WERI-Rb-1 (cell line): ENCODE data around the gene LPAR3.

Experiments
- DNase-seq: peaks from one replicate; pipeline ENCODE4 v3.0.0-alpha.2; 2020
- H3K27ac ChIP-seq: fragments of 250-450 bp; sonication (Bioruptor Pico); 2 replicates; pipeline ENCODE4 v1.5.1; 2020; ENCODE audit warnings: mild to moderate bottlenecking, moderate library complexity
- H3K27me3 ChIP-seq: fragments of 250-450 bp; sonication (Bioruptor Pico); 2 replicates; pipeline ENCODE4 v1.5.1; 2021; ENCODE audit warnings: mild to moderate bottlenecking, low read depth, moderate library complexity; ENCODE audit not compliant: insufficient read depth, severe bottlenecking
- H3K36me3 ChIP-seq: fragments of 250-450 bp; sonication (Bioruptor Pico); 2 replicates; pipeline ENCODE4 v1.5.1; 2020; ENCODE audit warnings: mild to moderate bottlenecking, moderate library complexity
- H3K4me3 ChIP-seq: 2 replicates; pipeline ENCODE4 v1.5.1; 2011; ENCODE audit warnings: low read depth, mild to moderate bottlenecking, control low read depth, low read length
- H3K9me3 ChIP-seq: fragments of 250-450 bp; sonication (Bioruptor Pico); 2 replicates; pipeline ENCODE4 v1.5.1; 2021; ENCODE audit warnings: mild to moderate bottlenecking, moderate library complexity; ENCODE audit not compliant: severe bottlenecking
- CTCF ChIP-seq: IDR thresholded peaks from 2 replicates; pipeline ENCODE4 v1.5.1; 2011; ENCODE audit warnings: low read depth, mild to moderate bottlenecking, control low read depth, inconsistent platforms, low read length

LPAR3 gene

GRCh38 chr1:84827555-84827954 lies 65.5 kb downstream of the LPAR3 start:
- H3K9me3 ChIP-seq = no peaks in the 10 kb centered on the region
- H3K27me3 ChIP-seq = no peaks in the 10 kb centered on the region
- DNase-seq = no peak
- no peak overlapping the region for H3K4me3 ChIP-seq
- TF ChIP-seq CTCF = no peak
- no peaks in the 10 kb centered on the region for H3K36me3 ChIP-seq
- no peak overlapping the region for H3K27ac ChIP-seq

GRCh38 chr1:84825161-84825560 lies 67.8 kb downstream of the LPAR3 start:
- no peak for DNase-seq
- Histone ChIP-seq H3K9me3 (no peaks in the 10 kb centered on the region), H3K4me3 (no peak overlapping the region), H3K27me3 (no peaks in the 10 kb centered on the region), H3K36me3 (no peaks in the 10 kb centered on the region), H3K27ac (no peak overlapping the region)
- TF ChIP-seq CTCF = no peak

- Histone ChIP-seq H3K27me3 (no peaks in the 10 kb centered on the region), H3K9me3 (no peaks in the 10 kb centered on the region), H3K4me3 (no peak overlapping the region), H3K36me3 (no peaks in the 10 kb centered on the region), H3K27ac (no peak overlapping the region)
- no peak for TF ChIP-seq CTCF
- no peak for DNase-seq
Observed at GRCh38 chr1:84823991-84824390, 69.0 kb downstream of the LPAR3 start.

- Histone ChIP-seq H3K36me3 (no peaks in the 10 kb centered on the region), H3K4me3 (no peak overlapping the region), H3K27me3 (no peaks in the 10 kb centered on the region), H3K9me3 (no peaks in the 10 kb centered on the region), H3K27ac (no peak overlapping the region)
- DNase-seq = no peak
- no peak for TF ChIP-seq CTCF
Observed at GRCh38 chr1:84823511-84823910, 69.5 kb downstream of the LPAR3 start.

GRCh38 chr1:84810343-84810742 lies 82.7 kb downstream of the LPAR3 start:
- Histone ChIP-seq H3K9me3 (no peaks in the 10 kb centered on the region), H3K4me3 (no peak overlapping the region), H3K36me3 (no peaks in the 10 kb centered on the region), H3K27me3 (no peaks in the 10 kb centered on the region), H3K27ac (no peak overlapping the region)
- TF ChIP-seq CTCF = no peak
- DNase-seq = no peak

GRCh38 chr1:84809023-84809422 lies 84.0 kb downstream of the LPAR3 start:
- Histone ChIP-seq H3K4me3 (no peak overlapping the region), H3K27ac (no peak overlapping the region), H3K9me3 (no peaks in the 10 kb centered on the region), H3K36me3 (no peaks in the 10 kb centered on the region), H3K27me3 (no peaks in the 10 kb centered on the region)
- no peak for DNase-seq
- no peak for TF ChIP-seq CTCF
